Left cardiac atrium (tissue), 4 donors: ENCODE measurements around the gene CCT2. TPM values are rescaled to one million over a fixed set of nuclear protein-coding genes. Genes with fewer than 3 reads are reported as not detected.

Experiments
- ATAC-seq, 2 donors: fragments of 200-7000 bp; cut with Tn5 transposase; one replicate each; pipeline ENCODE4 v1.9.1; 2020; ENCODE audit warnings: mild to moderate bottlenecking in 2 of 2, moderate library complexity in 2 of 2
- DNase-seq: peaks from one replicate; pipeline ENCODE4 v3.0.0-alpha.2; 2020
- intact Hi-C, 2 donors: fragments of 100-400 bp; cut with DNase I; formaldehyde crosslinking; loops; one replicate each; pipeline versions ENCODE4 v1.14.1 to v1.15.1; 2022 to 2023
- microRNA-seq, 2 donors: library from miRNA; unstranded; fragments of <30 nt; microRNA quantifications; one replicate each; pipeline ENCODE4 v1.2.0, GENCODE V29; 2020
- total RNA-seq, 2 donors: library from RNA; stranded (reverse); fragmentation: NEBNext Ultra II Directional; extraction: Animal tissue kit (Norgen Biotek cat#: 25700); gene quantifications; one replicate each; pipeline ENCODE4 v1.2.1, GENCODE V29; 2021
- donor health status: DM: no; HTN: yes; CAD: no.
- donor health status: DM: no; HTN: yes; CAD: no; lungs with severe emphysema.
- donor health status: DM: yes; HTN: yes; CAD: no.
- donor health status: Dilated cardiomyopathy.

The CCT2 gene
- total RNA-seq, 2 donors from 2014 or later = 96.8 to 115 TPM

DNA sequence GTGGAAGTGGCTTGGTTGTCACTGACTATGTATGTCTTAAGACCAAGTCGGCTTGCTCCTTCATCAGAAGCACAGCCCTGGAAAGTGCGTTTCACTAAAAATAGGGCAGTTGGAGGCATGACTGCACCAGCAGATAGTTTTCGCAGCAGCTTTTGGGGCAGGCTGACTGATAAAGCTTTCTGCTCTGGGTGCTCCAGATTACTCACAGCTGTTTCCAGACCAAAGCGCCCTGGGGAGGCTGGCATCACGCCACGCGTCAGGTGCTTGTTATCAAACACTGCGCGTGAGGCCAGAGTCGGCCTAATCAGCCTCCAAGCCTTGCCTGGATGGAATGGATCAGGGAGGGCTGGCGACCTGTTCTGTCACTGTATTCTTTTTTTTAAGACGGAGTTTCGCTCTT lies 38.7 kb downstream of the CCT2 start:
- intact Hi-C loops = no loop called here
- DNase-seq (peak; percentile 79), ATAC-seq (peak; percentile 70 to 87)

DNA sequence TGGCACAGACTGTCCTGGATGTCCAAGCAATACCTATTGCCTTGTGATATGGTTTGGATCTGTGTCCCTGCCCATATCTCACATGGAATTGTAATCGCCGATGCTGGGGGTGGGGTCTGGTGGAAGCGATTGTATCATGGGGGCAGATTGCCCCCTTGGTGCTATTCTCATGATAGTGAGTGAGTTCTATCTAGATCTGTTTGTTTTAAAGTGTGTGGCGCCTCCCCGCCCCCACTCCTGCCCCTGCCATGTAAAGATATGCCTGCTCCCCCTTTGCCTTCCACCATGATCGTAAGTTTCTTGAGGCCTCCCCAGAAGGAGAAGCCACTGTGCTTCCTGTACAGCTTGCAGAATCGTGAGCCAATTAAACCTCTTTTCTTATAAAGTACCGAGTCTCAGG lies 42.2 kb downstream of the CCT2 start:
- intact Hi-C loops = no loop called here
- DNase-seq (no peak), ATAC-seq (no peak)

- ATAC-seq = no peak
- intact Hi-C loops = no loop called here
- DNase-seq = no peak
Measured at GRCh38 chr12:69630191-69630590, 44.9 kb downstream of the CCT2 start.

- no peak for DNase-seq
- intact Hi-C loops = no loop called here
- ATAC-seq = no peak
Measured at GRCh38 chr12:69633061-69633460, 47.8 kb downstream of the CCT2 start.

- ATAC-seq (peak; percentile 75 to 83), DNase-seq (peak; percentile 66)
- intact Hi-C loops = loop anchor here in 1 of 2 donors (5.0 kb wide), 1 partner anchor 487 kb away; no protein-coding TSS in a partner anchor
Measured at GRCh38 chr12:69639400-69640016, 54.2 kb downstream of the CCT2 start.

- intact Hi-C loops = no loop called here
- DNase-seq (no peak), ATAC-seq (no peak)
Measured at GRCh38 chr12:69641546-69641945, 56.3 kb downstream of the CCT2 start.

DNA sequence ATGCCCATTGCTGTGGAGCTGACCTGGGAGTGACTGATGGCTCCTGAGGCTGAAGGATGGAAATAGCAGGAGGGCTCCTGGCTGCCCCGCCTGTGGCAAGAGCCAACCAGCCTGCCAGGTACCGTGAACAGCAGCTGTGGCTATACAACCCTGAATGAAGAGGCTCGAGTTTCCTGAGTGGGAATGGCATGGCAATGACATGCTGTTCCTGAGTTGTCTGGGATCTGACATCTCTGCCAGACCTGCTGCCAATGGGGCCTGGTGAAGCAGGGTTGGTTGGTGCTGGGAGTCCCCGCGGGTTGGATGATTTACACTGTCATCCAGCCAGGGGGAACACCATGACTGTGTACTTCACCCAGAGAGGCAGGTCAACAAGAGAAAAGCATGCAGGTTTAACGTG lies 57.3 kb downstream of the CCT2 start:
- peak; percentile 45 to 76 for ATAC-seq
- DNase-seq = peak; percentile 37
- intact Hi-C loops = no loop called here

DNA sequence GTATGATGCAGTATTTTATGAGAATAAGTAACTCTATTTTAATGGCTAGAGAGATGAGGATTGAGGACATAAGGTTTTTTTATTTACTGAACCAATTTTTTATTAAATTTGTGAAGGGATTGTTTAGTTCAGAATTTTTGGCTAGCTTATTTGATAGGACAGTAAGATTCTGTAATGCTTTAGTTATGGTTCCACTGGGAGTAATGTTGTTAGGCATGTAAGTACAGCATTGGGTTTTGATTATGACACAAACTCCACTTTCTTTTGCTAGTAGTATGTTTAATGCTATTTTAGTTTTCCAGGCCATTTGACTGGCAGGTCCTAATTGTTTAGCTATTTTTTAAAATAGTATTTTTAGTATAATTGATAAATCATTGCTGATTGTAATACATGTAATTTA lies 59.3 kb downstream of the CCT2 start:
- DNase-seq (no peak), ATAC-seq (no peak)
- intact Hi-C loops = no loop called here

- DNase-seq (no peak), ATAC-seq (no peak)
- intact Hi-C loops = no loop called here
Measured at GRCh38 chr12:69645031-69645430, 59.8 kb downstream of the CCT2 start.

GRCh38 chr12:69647178-69647577 lies 61.9 kb downstream of the CCT2 start:
- ATAC-seq = no peak
- intact Hi-C loops = no loop called here
- no peak for DNase-seq

DNA sequence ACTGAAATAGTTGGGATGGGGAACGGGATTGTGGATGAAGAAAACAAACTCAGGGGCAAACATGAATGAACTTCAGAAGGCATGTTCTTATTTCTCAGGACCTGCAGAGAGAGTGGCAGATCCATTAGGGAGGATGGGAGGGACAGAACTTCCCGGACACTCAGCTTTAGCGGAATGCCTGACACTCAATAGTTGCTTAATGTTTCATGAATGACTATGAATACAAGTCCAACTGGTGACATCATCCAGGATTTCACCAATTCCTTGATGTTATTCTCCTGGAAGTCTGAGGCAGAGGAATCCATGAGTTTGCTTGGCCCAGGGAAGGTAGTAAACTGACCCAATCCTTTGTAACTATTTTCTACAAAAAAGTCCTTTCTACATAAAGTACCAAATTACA lies 63.2 kb downstream of the CCT2 start:
- DNase-seq (no peak), ATAC-seq (peak in 1 of 2 donors; percentile 67)
- intact Hi-C loops = no loop called here

DNA sequence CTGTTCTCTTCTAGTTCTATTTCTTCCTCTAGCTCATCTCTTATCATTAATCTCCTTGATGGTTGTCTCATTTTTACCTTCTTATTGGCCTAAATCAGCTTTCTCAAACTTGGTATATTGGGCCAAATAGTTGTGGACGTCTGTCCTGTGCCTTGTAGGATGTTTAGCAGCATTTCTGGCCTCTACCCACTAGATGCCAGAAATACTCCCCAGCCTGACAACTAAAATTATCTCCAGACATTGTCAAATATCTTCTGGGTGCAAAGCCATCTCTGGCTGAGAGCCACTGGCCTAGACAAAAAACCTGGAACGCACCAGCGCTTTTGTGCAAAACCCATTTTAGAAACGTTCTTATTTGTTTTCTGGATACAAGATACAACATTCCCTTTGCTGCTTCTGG lies 64.3 kb downstream of the CCT2 start:
- intact Hi-C loops = no loop called here
- ATAC-seq = peak in 1 of 2 donors; percentile 65
- no peak for DNase-seq

Small RNA genes within 50 kb of the gene (microRNA-seq; reads per million reads assigned to microRNA genes)
- gene MIR3913-1 (0 reads per million in 2 donors), gene MIR3913-2 (0 reads per million in 2 donors)

Other genes starting within 250 kb of the CCT2 start
- gene LYZ, start 237.1 kb upstream of the CCT2 start, total RNA-seq = 10 to 100 TPM; 23.1 to 80.0 TPM
- gene YEATS4, start 225.7 kb upstream of the CCT2 start, total RNA-seq = 1 to 10 TPM; 7.2 to 9.8 TPM
- gene FRS2, start 115.1 kb upstream of the CCT2 start, total RNA-seq = 10 to 100 TPM; 21.3 to 30.7 TPM
- 10 to 100 TPM; 12.0 to 19.6 TPM for gene LRRC10, start 25.4 kb downstream of the CCT2 start, total RNA-seq
- gene BEST3, start 113.8 kb downstream of the CCT2 start, total RNA-seq = under 1 TPM in 1 of 2 donors, not detected in 1; 0.29 TPM
- gene RAB3IP, start 153.4 kb downstream of the CCT2 start, total RNA-seq = 10 to 100 TPM; 16.2 to 26.0 TPM
- under 1 TPM; 0.15 to 0.65 TPM for gene MYRFL, start 239.8 kb downstream of the CCT2 start, total RNA-seq